Calu3 (cell line): ENCODE results near the gene IFITM2. TPM values are rescaled to one million over a fixed set of nuclear protein-coding genes. Genes with fewer than 3 reads are reported as not detected.
"Not testable (repeated sequence)": the region's sequence is repeated elsewhere in the genome, so short reads cannot be mapped to it uniquely, and the experiment has no call there.

Source experiments
- BruUV-seq: library from RNA; stranded (reverse); fragments of 400-500 nt; replicated peaks from 2 replicates; lab custom pipeline; 2021; lab: Mats Ljungman, UMichigan
- CTCF ChIA-PET: fragments of 300-600 bp; sonication (Branson Sonifier 250); formaldehyde crosslinking; loops from one replicate; lab custom pipeline; 2022; ENCODE audit warnings: antibody characterized with exemption; lab: Charles Lee
- DNase-seq: peaks from one replicate; pipeline ENCODE4 v3.0.0; 2022
- H3K27ac Mint-ChIP-seq: one replicate; pipeline ENCODE4 v1.8.0; 2022; ENCODE audit warnings: mixed read lengths; ENCODE audit not compliant: unreplicated experiment
- H3K27me3 Mint-ChIP-seq: one replicate; pipeline ENCODE4 v1.8.0; 2022; ENCODE audit warnings: mixed read lengths; ENCODE audit not compliant: unreplicated experiment
- H3K36me3 Mint-ChIP-seq: one replicate; pipeline ENCODE4 v1.8.0; 2022; ENCODE audit warnings: mild to moderate bottlenecking, moderate library complexity, mixed read lengths; ENCODE audit not compliant: insufficient read depth, unreplicated experiment
- H3K4me1 Mint-ChIP-seq: one replicate; pipeline ENCODE4 v1.8.0; 2022; ENCODE audit warnings: mild to moderate bottlenecking, low read depth, mixed read lengths; ENCODE audit not compliant: unreplicated experiment
- H3K4me3 Mint-ChIP-seq: one replicate; pipeline ENCODE4 v1.8.0; 2022; ENCODE audit warnings: mild to moderate bottlenecking, low read depth, moderate library complexity, mixed read lengths; ENCODE audit not compliant: unreplicated experiment
- H3K9me3 Mint-ChIP-seq: one replicate; pipeline ENCODE4 v1.8.0; 2022; ENCODE audit warnings: low read depth, mixed read lengths; ENCODE audit not compliant: unreplicated experiment
- intact Hi-C: fragments of 100-400 bp; cut with micrococcal nuclease; formaldehyde crosslinking; loops from one replicate; pipeline ENCODE4 v1.10.0; 2022; ENCODE audit not compliant: unreplicated experiment
- total RNA-seq: library from RNA; stranded (reverse); gene quantifications from 2 replicates; pipeline ENCODE4 v1.2.3, GENCODE V29; 2022
- TF ChIP-seq, protein P1 (sequence below): fragments of 200-600 bp; IDR thresholded peaks from one replicate; pipeline ENCODE4 v1.8.0; 2022; ENCODE audit warnings: antibody characterized with exemption; ENCODE audit not compliant: unreplicated experiment

The IFITM2 gene
- total RNA-seq, 1 experiment from 2014 or later, result 29.1 TPM

DNA sequence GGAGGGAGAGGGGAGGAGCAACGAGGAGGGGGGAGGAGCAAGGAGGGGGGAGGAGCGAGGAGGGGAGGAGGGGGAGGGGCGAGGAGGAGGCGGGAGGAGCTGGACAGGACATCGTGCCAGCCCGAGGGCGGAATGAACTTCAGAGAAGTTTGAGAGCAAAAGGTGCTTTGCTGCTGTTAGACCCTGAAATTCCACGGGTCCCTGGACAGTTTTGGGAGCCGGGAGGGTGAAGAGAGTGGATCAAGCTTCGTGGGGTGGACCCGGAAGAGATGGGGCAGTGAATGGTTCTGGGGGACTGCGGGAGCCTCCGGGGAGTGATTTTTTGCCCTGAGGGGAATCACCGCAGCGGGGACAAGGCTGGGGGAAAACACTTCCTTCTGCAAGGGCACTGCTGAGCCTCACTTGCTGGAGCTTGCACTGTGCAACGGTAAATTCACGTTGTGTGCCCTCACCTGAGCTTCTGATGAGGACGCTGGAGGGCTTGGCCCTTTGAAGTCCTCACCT is 40.1 kb upstream of the IFITM2 start:
- Mint-ChIP-seq H3K4me1 (peaks cover 18% of the 10 kb centered on the region), H3K4me3 (peak overlapping the region; percentile 13), H3K27ac (peak overlapping the region; percentile 69), H3K36me3 (no peaks in the 10 kb centered on the region), H3K9me3 (no peaks in the 10 kb centered on the region), H3K27me3 (peaks cover 37% of the 10 kb centered on the region)
- DNase-seq, result no peak
- BruUV-seq, result no TSS peak
- CTCF ChIA-PET, result interaction anchor here (0.6 kb wide), 1 partner anchor 129 kb away, joined by 3 read pairs; no protein-coding TSS in a partner anchor
- intact Hi-C loops, result no loop called here
- TF ChIP-seq, protein P1, sequence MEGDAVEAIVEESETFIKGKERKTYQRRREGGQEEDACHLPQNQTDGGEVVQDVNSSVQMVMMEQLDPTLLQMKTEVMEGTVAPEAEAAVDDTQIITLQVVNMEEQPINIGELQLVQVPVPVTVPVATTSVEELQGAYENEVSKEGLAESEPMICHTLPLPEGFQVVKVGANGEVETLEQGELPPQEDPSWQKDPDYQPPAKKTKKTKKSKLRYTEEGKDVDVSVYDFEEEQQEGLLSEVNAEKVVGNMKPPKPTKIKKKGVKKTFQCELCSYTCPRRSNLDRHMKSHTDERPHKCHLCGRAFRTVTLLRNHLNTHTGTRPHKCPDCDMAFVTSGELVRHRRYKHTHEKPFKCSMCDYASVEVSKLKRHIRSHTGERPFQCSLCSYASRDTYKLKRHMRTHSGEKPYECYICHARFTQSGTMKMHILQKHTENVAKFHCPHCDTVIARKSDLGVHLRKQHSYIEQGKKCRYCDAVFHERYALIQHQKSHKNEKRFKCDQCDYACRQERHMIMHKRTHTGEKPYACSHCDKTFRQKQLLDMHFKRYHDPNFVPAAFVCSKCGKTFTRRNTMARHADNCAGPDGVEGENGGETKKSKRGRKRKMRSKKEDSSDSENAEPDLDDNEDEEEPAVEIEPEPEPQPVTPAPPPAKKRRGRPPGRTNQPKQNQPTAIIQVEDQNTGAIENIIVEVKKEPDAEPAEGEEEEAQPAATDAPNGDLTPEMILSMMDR, result no peak

DNA sequence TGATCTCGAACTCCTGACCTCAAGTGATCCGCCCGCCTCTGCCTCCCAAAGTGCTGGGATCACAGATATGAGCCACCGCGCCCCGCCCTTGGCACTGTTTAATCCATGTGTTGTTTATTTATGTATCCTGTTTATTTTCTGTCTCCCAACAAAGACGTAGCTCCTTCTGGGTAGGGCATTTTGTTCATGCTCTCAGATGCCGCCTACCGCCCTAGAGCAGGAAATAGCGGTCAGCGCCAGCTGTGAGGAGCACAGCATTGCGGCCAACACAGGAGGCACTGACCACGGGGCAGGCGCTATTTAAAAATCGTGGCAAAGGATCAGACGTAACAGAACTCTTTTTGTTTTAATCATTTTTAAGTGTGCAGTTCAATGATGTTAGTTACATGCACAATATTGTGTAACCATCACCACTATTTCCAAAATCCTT is 38.9 kb upstream of the IFITM2 start:
- Mint-ChIP-seq H3K27me3 (peaks cover 45% of the 10 kb centered on the region), H3K27ac (peak overlapping the region; percentile 28), H3K4me1 (peaks cover 18% of the 10 kb centered on the region), H3K4me3 (peak overlapping the region; percentile 39)
- H3K36me3 Mint-ChIP-seq, H3K9me3 Mint-ChIP-seq, intact Hi-C loops, BruUV-seq: not testable (repeated sequence)
- peak; percentile 59 for DNase-seq
- CTCF ChIA-PET, result interaction anchor here (1.0 kb wide), 2 partner anchors 11 to 125 kb away, joined by 3 read pairs; partner anchors contain the start of gene PKP3

DNA sequence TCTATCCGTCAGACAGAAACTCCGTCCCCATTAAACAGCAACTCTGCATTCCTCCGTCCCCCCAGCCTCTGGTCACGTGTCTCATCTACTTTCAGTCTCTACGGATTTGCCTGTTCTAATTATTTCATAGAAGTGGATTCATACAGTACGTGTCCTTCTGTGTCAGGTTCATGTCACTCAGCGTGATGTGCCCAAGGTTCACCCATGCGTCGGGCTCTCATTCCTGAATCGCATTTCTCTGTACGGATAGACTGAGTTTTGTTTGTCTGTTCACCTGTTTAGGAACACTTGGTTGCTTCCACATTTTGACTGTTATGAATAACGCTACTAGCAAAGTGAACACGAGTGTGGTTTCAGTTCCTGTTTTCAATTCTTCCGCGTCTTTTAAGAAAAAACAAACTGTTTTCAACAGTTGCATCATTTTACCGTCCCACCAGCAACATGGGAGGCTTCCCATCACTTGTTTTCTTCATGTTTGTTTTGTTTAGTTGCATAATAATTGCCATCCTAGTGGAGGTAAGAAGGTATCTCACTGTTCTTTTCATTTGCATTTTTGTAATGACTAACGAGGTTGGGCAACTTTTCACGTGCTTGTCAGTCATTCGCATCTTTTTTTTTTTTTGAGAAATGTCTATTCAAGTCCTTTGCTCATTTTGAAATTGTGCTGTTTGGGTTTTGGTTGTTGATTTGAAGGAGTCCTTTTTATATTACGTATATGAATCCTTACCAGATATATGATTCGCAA is 38.3 kb upstream of the IFITM2 start:
- H3K4me3 Mint-ChIP-seq, result peak overlapping the region; percentile 39

DNA sequence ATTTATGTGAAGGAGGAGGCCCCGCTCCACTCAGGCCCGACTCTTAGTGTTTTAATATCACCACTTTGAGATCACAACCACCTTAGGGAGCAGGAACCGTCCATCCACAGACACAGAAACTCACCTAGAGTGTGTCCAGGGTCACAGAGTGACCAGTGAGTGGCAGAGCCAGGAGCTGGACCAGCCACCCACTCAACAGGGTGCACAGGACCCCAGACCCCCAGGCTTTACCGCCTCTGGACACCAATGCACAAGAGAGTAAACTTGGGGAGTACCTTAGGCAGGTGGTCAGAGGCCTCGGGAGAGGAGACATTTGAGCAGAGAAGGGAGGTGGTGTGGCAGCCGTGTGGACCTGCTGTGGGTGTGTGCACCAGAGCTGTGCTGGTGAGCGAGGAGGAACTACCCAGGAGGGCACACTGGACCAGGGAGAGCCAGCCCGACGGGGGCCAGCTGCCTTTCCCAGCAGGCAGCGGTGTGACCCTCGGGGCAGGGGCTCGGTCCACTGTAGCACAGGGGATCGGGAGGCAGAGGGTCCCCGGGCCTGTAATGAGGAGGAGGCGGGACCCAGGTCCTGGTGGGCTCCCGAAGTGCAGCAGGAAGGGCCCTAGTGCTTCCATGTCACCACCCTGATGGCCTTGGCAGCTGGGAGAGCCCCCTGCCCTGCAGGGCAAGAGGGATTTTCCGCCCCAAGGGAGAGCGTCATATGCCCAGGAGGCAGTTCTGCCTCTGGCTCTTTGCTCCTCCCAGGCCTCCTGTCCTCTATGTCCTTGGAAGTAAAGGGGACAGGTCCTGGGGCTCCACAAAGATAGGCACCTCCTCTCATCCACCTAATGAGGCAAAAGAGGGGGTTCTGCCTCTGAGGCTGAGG is 36.9 kb upstream of the IFITM2 start:
- BruUV-seq, result no TSS peak
- TF ChIP-seq, protein P1, result no peak
- peaks cover 57% of the 10 kb centered on the region for H3K27me3 Mint-ChIP-seq
- CTCF ChIA-PET, result no interaction called here
- no peaks in the 10 kb centered on the region for H3K9me3 Mint-ChIP-seq
- H3K36me3 Mint-ChIP-seq, result no peaks in the 10 kb centered on the region
- H3K27ac Mint-ChIP-seq, result no peak overlapping the region
- no peak overlapping the region for H3K4me3 Mint-ChIP-seq
- H3K4me1 Mint-ChIP-seq, result peaks cover 18% of the 10 kb centered on the region
- intact Hi-C loops, result no loop called here
- DNase-seq, result no peak

More for the DNA sequence above, 38.3 kb upstream of the IFITM2 start:
- DNase-seq, result no peak
- Mint-ChIP-seq H3K9me3 (no peaks in the 10 kb centered on the region), H3K36me3 (no peaks in the 10 kb centered on the region), H3K27ac (peak overlapping the region; percentile 28), H3K4me1 (peaks cover 18% of the 10 kb centered on the region), H3K27me3 (peaks cover 45% of the 10 kb centered on the region)
- CTCF ChIA-PET, result interaction anchor here (1.0 kb wide), 2 partner anchors 12 to 125 kb away, joined by 3 read pairs; partner anchors contain the start of gene PKP3
- no TSS peak for BruUV-seq
- intact Hi-C loops, result no loop called here
- TF ChIP-seq, protein P1, result no peak
